Measurements from ENCODE around the gene IMMP2L. TPM values are rescaled to one million over a fixed set of nuclear protein-coding genes. Genes with fewer than 3 reads are reported as not detected.

The IMMP2L gene
- polyA plus RNA-seq, 1 donor (not counting 4 experiments of a cell fraction or from before 2014, with no cell fraction given), result 14.1 TPM

DNA sequence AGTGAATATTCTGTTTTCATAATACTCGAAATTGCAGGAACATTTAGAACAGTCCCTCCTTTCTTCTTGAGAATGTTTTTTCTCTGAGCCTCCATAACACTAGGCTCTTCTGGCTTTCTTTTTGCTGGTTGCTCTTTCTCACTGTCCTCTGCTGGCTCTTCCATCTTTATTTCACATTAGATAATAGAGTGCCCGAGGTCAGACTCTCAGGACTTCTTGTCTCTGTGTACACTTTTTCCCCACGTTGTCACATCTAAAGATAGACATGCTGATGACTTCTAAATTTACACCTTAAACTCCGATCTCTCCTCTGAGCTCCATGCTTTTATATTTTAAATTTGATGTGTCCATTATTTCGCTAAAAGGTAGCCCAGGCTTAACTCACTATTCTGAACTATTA is 486.8 kb downstream of the IMMP2L start:
- Histone ChIP-seq H3K9me1 (ENCODE audit: control insufficient read depth, extremely low read depth, insufficient read depth, low read length) (no peaks in the 10 kb centered on the region), H2AFZ (ENCODE audit: control insufficient read depth, low read length) (no peak overlapping the region), H3K4me3 (ENCODE audit: control insufficient read depth in 2 of 3, extremely low read depth in 1 of 3, insufficient read depth in 2 of 3, low read depth in 1 of 3, low read length in 3 of 3) (no peak overlapping the region), H3K4me2 (ENCODE audit: control insufficient read depth, extremely low read depth, insufficient read depth, low read depth, low read length) (no peak overlapping the region), H3K4me1 (ENCODE audit: control insufficient read depth, extremely low read depth, insufficient read depth, low read length) (peaks cover 7% of the 10 kb centered on the region), H3K27me3 (ENCODE audit: control insufficient read depth, extremely low read depth, insufficient read depth, low read length) (no peaks in the 10 kb centered on the region), H3K27ac (ENCODE audit: control insufficient read depth, insufficient read depth, low read length) (no peak overlapping the region), H3K9ac (ENCODE audit: control insufficient read depth, extremely low read depth, insufficient read depth, low read length) (no peak overlapping the region), H4K20me1 (ENCODE audit: control insufficient read depth, extremely low read depth, insufficient read depth, low read length) (no peaks in the 10 kb centered on the region), H3K79me2 (ENCODE audit: control insufficient read depth, insufficient read depth, low read length) (no peaks in the 10 kb centered on the region), H3K9me3 (ENCODE audit: control insufficient read depth, low read depth, low read length) (no peaks in the 10 kb centered on the region), H3K36me3 (ENCODE audit: control insufficient read depth in 2 of 2, extremely low read depth in 1 of 2, insufficient read depth in 2 of 2, low read length in 2 of 2) (no peaks in the 10 kb centered on the region)
- no peak for DNase-seq (ENCODE audit: low read depth, low spot score)
- no peak for TF ChIP-seq EZH2 (IDR thresholded peaks at IDR 0.05; ENCODE audit: low read length)
- TF ChIP-seq, protein P1, sequence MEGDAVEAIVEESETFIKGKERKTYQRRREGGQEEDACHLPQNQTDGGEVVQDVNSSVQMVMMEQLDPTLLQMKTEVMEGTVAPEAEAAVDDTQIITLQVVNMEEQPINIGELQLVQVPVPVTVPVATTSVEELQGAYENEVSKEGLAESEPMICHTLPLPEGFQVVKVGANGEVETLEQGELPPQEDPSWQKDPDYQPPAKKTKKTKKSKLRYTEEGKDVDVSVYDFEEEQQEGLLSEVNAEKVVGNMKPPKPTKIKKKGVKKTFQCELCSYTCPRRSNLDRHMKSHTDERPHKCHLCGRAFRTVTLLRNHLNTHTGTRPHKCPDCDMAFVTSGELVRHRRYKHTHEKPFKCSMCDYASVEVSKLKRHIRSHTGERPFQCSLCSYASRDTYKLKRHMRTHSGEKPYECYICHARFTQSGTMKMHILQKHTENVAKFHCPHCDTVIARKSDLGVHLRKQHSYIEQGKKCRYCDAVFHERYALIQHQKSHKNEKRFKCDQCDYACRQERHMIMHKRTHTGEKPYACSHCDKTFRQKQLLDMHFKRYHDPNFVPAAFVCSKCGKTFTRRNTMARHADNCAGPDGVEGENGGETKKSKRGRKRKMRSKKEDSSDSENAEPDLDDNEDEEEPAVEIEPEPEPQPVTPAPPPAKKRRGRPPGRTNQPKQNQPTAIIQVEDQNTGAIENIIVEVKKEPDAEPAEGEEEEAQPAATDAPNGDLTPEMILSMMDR (optimal IDR thresholded peaks at IDR 0.05 in 1 of 3, IDR thresholded peaks at IDR 0.05 in 1 of 3, conservative IDR thresholded peaks at IDR 0.05 in 1 of 3; ENCODE audit: extremely low read depth in 1 of 3, insufficient read depth in 2 of 3, low read length in 3 of 3), result no peak
- dilution Hi-C loops (cut with MboI; ENCODE audit: extremely low pct_ligation_motif_present, low sequenced_read_pairs), result no loop called here
- FAIRE-seq, result no peak

DNA sequence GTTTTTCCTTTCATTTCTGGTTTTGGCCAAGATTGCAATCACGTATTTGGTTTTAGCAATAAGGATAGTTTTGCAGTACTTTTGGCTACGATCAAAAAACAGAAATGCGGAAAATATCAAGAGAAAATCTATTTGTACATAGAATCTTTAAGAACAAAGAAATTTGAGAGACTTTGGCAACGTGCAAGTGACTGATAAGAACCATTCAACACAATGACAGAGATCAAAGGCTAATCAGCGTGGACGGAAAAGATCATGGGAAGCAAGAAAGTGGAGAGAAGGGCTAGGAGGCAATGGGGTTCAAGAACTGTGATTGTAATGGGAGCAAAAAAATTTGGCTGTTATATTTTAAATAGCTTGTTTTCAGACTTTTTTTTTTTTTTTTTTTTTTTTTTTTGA is 487.5 kb downstream of the IMMP2L start:
- DNase-seq (ENCODE audit: low read depth, low spot score), result no peak
- no peaks in the 10 kb centered on the region for H4K20me1 ChIP-seq (ENCODE audit: control insufficient read depth, extremely low read depth, insufficient read depth, low read length)

More for the DNA sequence above, 487.5 kb downstream of the IMMP2L start:
- TF ChIP-seq, protein P1 (optimal IDR thresholded peaks at IDR 0.05 in 1 of 3, IDR thresholded peaks at IDR 0.05 in 1 of 3, conservative IDR thresholded peaks at IDR 0.05 in 1 of 3; ENCODE audit: extremely low read depth in 1 of 3, insufficient read depth in 2 of 3, low read length in 3 of 3), result no peak
- TF ChIP-seq EZH2 (IDR thresholded peaks at IDR 0.05; ENCODE audit: low read length), result no peak
- FAIRE-seq, result no peak
- no peak overlapping the region for H2AFZ ChIP-seq (ENCODE audit: control insufficient read depth, low read length)
- no peaks in the 10 kb centered on the region for H3K27me3 ChIP-seq (ENCODE audit: control insufficient read depth, extremely low read depth, insufficient read depth, low read length)
- H3K9ac ChIP-seq (ENCODE audit: control insufficient read depth, extremely low read depth, insufficient read depth, low read length), result no peak overlapping the region
- no peak overlapping the region for H3K27ac ChIP-seq (ENCODE audit: control insufficient read depth, insufficient read depth, low read length)
- H3K79me2 ChIP-seq (ENCODE audit: control insufficient read depth, insufficient read depth, low read length), result no peaks in the 10 kb centered on the region
- no peak overlapping the region for H3K4me3 ChIP-seq (ENCODE audit: control insufficient read depth in 2 of 3, extremely low read depth in 1 of 3, insufficient read depth in 2 of 3, low read depth in 1 of 3, low read length in 3 of 3)
- no peaks in the 10 kb centered on the region for H3K9me3 ChIP-seq (ENCODE audit: control insufficient read depth, low read depth, low read length)
- H3K4me2 ChIP-seq (ENCODE audit: control insufficient read depth, extremely low read depth, insufficient read depth, low read depth, low read length), result no peak overlapping the region
- dilution Hi-C loops (cut with MboI; ENCODE audit: extremely low pct_ligation_motif_present, low sequenced_read_pairs), result no loop called here
- H3K4me1 ChIP-seq (ENCODE audit: control insufficient read depth, extremely low read depth, insufficient read depth, low read length), result peaks cover 7% of the 10 kb centered on the region
- no peaks in the 10 kb centered on the region for H3K36me3 ChIP-seq (ENCODE audit: control insufficient read depth in 2 of 2, extremely low read depth in 1 of 2, insufficient read depth in 2 of 2, low read length in 2 of 2)
- no peaks in the 10 kb centered on the region for H3K9me1 ChIP-seq (ENCODE audit: control insufficient read depth, extremely low read depth, insufficient read depth, low read length)

Measured in keratinocyte (primary cell).